Fibroblast of lung (primary cell): ENCODE results near the gene PLVAP. TPM values are rescaled to one million over a fixed set of nuclear protein-coding genes. Genes with fewer than 3 reads are reported as not detected.
"Not testable (repeated sequence)": the region's sequence is repeated elsewhere in the genome, so short reads cannot be mapped to it uniquely, and the experiment has no call there.

Experiments used
- DNase-seq, 2 donors: peaks; one replicate each; pipeline versions ENCODE4 v3.0.0 to v3.0.0-alpha.2; 2010; ENCODE audit warnings: low read depth in 2 of 2
- H2AFZ ChIP-seq: 2 replicates; pipeline ENCODE4 v1.5.1; 2012; ENCODE audit warnings: low read length, control low read depth, inconsistent platforms
- H3K27ac ChIP-seq: 2 replicates; pipeline ENCODE4 v1.5.1; 2011; ENCODE audit warnings: low read length, control low read depth; ENCODE audit not compliant: insufficient read depth
- H3K27me3 ChIP-seq: 2 replicates; pipeline ENCODE4 v1.5.1; 2011; ENCODE audit warnings: mild to moderate bottlenecking, low read length; ENCODE audit not compliant: control insufficient read depth, insufficient read depth
- H3K36me3 ChIP-seq: 2 replicates; pipeline ENCODE4 v1.5.1; 2011; ENCODE audit warnings: low read length; ENCODE audit not compliant: control insufficient read depth, insufficient read depth
- H3K4me1 ChIP-seq: 2 replicates; pipeline ENCODE4 v1.5.1; 2011; ENCODE audit warnings: low read length; ENCODE audit not compliant: control insufficient read depth, insufficient read depth; ENCODE audit errors: extremely low read depth
- H3K4me2 ChIP-seq: 2 replicates; pipeline ENCODE4 v1.5.1; 2011; ENCODE audit warnings: low read length, control low read depth; ENCODE audit not compliant: insufficient read depth; ENCODE audit errors: extremely low read depth
- H3K4me3 ChIP-seq, 4 experiments: fragments of 200-600 bp in 1 of 4; sonication (generic) in 1 of 4; replicated peaks in 1 of 4; 2 replicates each; pipeline ENCODE4 v1.5.1; 2011 to 2016; ENCODE audit warnings: low read length in 4 of 4, low read depth in 3 of 4, mild to moderate bottlenecking in 3 of 4, control low read depth in 2 of 4, inconsistent platforms in 1 of 4, mixed read lengths in 1 of 4; ENCODE audit not compliant: insufficient read depth in 1 of 4; ENCODE audit errors: control extremely low read depth in 1 of 4
- H3K79me2 ChIP-seq: 2 replicates; pipeline ENCODE4 v1.5.1; 2012; ENCODE audit warnings: mild to moderate bottlenecking, low read length, inconsistent platforms; ENCODE audit not compliant: control insufficient read depth, insufficient read depth
- H3K9ac ChIP-seq: 2 replicates; pipeline ENCODE4 v1.5.1; 2011; ENCODE audit warnings: mild to moderate bottlenecking, low read length, control low read depth; ENCODE audit not compliant: insufficient read depth
- H3K9me3 ChIP-seq: 2 replicates; pipeline ENCODE4 v1.5.1; 2012; ENCODE audit warnings: low read depth, low read length; ENCODE audit not compliant: control insufficient read depth, insufficient read depth
- H4K20me1 ChIP-seq: 2 replicates; pipeline ENCODE4 v1.5.1; 2011; ENCODE audit warnings: low read length; ENCODE audit not compliant: control insufficient read depth, insufficient read depth; ENCODE audit errors: extremely low read depth
- CTCF ChIP-seq, 2 donors: IDR thresholded peaks in 1 of 2; conservative IDR thresholded peaks in 1 of 2; 1 replicate in 1 of 2; 2 replicates in 1 of 2; pipeline ENCODE4 v1.5.1; 2011 to 2012; ENCODE audit warnings: low read length in 2 of 2, control low read depth in 1 of 2, inconsistent platforms in 1 of 2, low read depth in 1 of 2, mild to moderate bottlenecking in 1 of 2
- EZH2 ChIP-seq: IDR thresholded peaks from 2 replicates; pipeline ENCODE4 v1.5.1; 2012; ENCODE audit warnings: low read length, control low read depth, mild to moderate bottlenecking; ENCODE audit errors: missing control alignments
- polyA plus RNA-seq, 2 donors: library from polyadenylated mRNA; depleted of rRNA in 1 of 2; stranded (reverse) in 1 of 2; unstranded in 1 of 2; fragments of >200 nt; gene quantifications; 2 replicates each; pipeline ENCODE4 v1.2.1, GENCODE V29; 2011 to 2012; ENCODE audit warnings: missing spikeins in 1 of 2
- total RNA-seq: library from RNA; depleted of rRNA; stranded (reverse); fragments of >200 nt; gene quantifications from 2 replicates; pipeline ENCODE4 v1.2.1, GENCODE V29; 2014

The PLVAP gene
- total and polyA plus RNA-seq, 2 donors (not counting 1 experiment from before 2014, with no cell fraction given), result not detected

GRCh38 chr19:17365361-17365760, 11.8 kb downstream of the PLVAP start:
- H3K4me2 ChIP-seq, result no peak overlapping the region
- H3K27me3 ChIP-seq, result no peaks in the 10 kb centered on the region
- H3K9ac ChIP-seq, result no peak overlapping the region
- no peak overlapping the region for H3K4me3 ChIP-seq
- H2AFZ ChIP-seq, result no peak overlapping the region
- no peaks in the 10 kb centered on the region for H3K36me3 ChIP-seq
- H3K9me3 ChIP-seq, result no peaks in the 10 kb centered on the region
- TF ChIP-seq CTCF (conservative IDR thresholded peaks at IDR 0.05 in 1 of 2, IDR thresholded peaks at IDR 0.05 in 1 of 2; ENCODE audit: low read depth in 1 of 2, low read length in 2 of 2) (no peak), EZH2 (no peak)
- H3K27ac ChIP-seq, result no peak overlapping the region
- no peak for DNase-seq
- H4K20me1 ChIP-seq, result no peaks in the 10 kb centered on the region
- no peaks in the 10 kb centered on the region for H3K79me2 ChIP-seq
- H3K4me1 ChIP-seq, result no peaks in the 10 kb centered on the region

DNA sequence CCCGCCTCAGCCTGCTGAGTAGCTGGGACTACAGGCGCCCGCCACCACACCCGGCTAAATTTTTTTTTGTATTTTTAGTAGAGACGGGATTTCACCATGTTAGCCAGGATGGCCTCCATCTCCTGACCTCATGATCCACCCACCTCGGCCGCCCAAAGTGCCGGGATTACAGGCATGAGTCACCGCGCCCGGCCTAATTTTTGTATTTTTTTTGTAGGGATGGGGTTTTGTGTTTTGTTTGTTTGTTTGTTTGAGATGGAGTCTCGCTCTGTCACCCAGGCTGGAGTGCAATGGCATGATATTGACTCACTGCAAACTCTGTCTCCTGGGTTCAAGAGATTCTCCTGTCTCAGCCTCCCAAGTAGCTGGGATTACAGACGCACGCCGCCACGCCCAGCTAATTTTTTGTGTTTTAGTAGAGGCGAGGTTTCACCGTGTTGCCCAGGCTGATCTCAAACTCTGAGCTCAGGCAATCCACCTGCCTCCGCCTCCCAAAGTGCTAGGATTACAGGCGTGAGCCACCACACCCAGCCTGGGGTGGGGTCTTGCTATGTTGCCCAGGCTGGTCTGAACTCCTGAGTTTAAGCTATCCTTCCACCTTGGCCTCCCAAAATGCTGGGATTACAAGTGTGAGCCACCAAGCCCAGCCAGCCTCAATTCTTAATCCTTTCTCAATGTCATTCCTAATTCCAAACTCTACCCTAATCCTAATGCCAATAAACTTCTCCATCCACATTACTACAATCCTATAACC, 13.1 kb downstream of the PLVAP start:
- not testable (repeated sequence) for H3K9me3 ChIP-seq, H3K4me2 ChIP-seq, H3K4me3 ChIP-seq, H4K20me1 ChIP-seq, H3K9ac ChIP-seq, H3K79me2 ChIP-seq, DNase-seq, H2AFZ ChIP-seq, H3K27ac ChIP-seq, H3K36me3 ChIP-seq, H3K4me1 ChIP-seq, H3K27me3 ChIP-seq

GRCh38 chr19:17359905-17360800, 17.0 kb downstream of the PLVAP start:
- no peaks in the 10 kb centered on the region for H3K9me3 ChIP-seq
- H4K20me1 ChIP-seq, result no peaks in the 10 kb centered on the region
- no peak overlapping the region for H2AFZ ChIP-seq
- no peak overlapping the region for H3K9ac ChIP-seq
- H3K4me3 ChIP-seq, result no peak overlapping the region
- no peaks in the 10 kb centered on the region for H3K36me3 ChIP-seq
- H3K4me2 ChIP-seq, result no peak overlapping the region
- H3K27ac ChIP-seq, result no peak overlapping the region
- no peak for DNase-seq
- H3K4me1 ChIP-seq, result no peaks in the 10 kb centered on the region
- TF ChIP-seq EZH2, result no peak
- TF ChIP-seq CTCF (conservative IDR thresholded peaks at IDR 0.05 in 1 of 2, IDR thresholded peaks at IDR 0.05 in 1 of 2; ENCODE audit: low read depth in 1 of 2, low read length in 2 of 2), result no peak
- no peaks in the 10 kb centered on the region for H3K27me3 ChIP-seq
- H3K79me2 ChIP-seq, result no peaks in the 10 kb centered on the region
